Retinal pigment epithelial cell (primary cell): Measurements from ENCODE around the gene ZSCAN30.
A peak's percentile ranks its signal among the peaks of the same experiment; 100 is the strongest.
"Not testable (repeated sequence)": the region's sequence is repeated elsewhere in the genome, so short reads cannot be mapped to it uniquely, and the experiment has no call there.

Source experiments
- DNase-seq: peaks from one replicate; pipeline ENCODE4 v3.0.0-alpha.2; 2010; ENCODE audit warnings: low read depth
- H3K4me3 ChIP-seq: 2 replicates; pipeline ENCODE4 v1.5.1; 2011; ENCODE audit warnings: mild to moderate bottlenecking, low read length, control low read depth, moderate library complexity
- TF ChIP-seq, protein P1 (sequence below): conservative IDR thresholded peaks from 2 replicates; pipeline ENCODE4 v1.5.1; 2011; ENCODE audit warnings: low read depth, low read length, control low read depth, inconsistent platforms

ZSCAN30 gene

DNA sequence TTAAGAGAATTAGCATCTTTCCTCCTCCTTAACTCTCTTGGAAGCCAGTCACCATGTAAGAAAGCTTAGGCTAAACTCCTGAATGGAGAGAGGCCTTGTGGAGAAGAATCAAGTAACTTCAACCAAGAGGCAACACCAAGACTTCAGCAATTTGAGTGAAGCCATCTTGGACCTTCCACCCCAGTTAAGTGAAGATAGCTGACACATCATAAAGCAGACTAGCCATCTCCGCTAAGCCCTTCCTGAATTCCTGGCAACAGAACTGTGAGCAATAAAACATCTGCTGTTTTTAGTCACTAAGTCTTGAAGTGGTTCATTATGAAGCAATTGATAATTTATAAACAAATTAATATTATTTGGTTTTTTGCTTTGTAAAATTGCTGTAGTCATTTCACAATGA, 50.7 kb downstream of the ZSCAN30 start:
- TF ChIP-seq, protein P1, sequence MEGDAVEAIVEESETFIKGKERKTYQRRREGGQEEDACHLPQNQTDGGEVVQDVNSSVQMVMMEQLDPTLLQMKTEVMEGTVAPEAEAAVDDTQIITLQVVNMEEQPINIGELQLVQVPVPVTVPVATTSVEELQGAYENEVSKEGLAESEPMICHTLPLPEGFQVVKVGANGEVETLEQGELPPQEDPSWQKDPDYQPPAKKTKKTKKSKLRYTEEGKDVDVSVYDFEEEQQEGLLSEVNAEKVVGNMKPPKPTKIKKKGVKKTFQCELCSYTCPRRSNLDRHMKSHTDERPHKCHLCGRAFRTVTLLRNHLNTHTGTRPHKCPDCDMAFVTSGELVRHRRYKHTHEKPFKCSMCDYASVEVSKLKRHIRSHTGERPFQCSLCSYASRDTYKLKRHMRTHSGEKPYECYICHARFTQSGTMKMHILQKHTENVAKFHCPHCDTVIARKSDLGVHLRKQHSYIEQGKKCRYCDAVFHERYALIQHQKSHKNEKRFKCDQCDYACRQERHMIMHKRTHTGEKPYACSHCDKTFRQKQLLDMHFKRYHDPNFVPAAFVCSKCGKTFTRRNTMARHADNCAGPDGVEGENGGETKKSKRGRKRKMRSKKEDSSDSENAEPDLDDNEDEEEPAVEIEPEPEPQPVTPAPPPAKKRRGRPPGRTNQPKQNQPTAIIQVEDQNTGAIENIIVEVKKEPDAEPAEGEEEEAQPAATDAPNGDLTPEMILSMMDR, result no peak
- no peak for DNase-seq
- H3K4me3 ChIP-seq, result no peak overlapping the region

DNA sequence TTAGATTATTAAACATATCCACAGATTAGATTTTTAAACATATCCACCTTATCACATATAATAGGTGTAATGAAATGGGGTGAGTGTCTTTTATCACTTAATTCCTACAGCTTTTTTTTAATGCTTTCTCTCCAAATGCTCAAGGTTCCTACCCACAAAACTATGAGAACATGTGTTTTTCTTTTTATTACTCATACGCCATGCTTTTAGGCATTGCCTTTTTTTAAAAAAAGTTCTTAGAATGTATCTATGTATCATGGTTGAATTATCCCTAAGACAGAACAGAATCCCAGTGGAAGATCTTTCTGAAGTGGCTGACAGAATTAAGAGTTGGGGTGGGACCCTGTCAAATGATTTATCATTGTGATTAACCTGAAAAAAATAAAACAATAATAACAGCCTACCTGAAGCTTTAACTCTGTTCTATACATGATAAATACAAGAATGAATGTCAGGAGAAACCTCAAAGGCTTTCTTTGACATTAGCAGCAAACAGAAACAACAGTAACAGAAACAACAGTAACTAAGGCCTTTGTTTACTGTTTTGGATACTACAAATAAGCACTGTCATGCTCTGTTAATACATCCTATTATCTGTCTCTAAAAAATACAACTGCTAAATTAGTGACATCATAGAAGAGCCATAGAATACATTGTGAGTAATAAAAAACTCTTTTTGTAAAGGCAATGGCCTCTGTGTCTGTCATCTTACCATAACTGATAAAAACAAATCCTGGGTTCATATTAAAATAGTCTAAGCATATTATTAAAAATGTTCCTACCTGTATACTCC, 53.3 kb downstream of the ZSCAN30 start:
- no peak for DNase-seq
- H3K4me3 ChIP-seq, result no peak overlapping the region
- TF ChIP-seq, protein P1, result no peak

DNA sequence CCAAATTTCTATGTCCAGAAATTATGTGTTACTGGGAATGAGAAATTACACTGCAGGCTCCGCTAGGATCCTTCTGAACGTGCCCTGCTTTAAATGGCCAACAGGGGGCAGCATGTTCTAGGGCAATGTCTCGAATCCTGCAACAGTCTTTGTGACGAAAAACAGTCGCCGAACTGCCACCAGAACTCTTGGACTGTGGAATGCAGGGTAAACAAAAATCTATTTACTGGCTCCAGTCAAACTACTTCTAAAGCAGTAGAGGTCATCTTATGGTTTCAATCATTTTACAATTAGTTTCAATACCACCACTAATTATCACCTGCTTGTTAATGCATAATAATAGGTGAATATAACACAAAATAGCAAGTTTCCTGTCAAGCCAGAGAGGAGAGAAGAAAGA, 59.0 kb downstream of the ZSCAN30 start:
- TF ChIP-seq, protein P1, result peak; percentile 96
- peak; percentile 17 for DNase-seq
- peak overlapping the region; percentile 32 for H3K4me3 ChIP-seq

DNA sequence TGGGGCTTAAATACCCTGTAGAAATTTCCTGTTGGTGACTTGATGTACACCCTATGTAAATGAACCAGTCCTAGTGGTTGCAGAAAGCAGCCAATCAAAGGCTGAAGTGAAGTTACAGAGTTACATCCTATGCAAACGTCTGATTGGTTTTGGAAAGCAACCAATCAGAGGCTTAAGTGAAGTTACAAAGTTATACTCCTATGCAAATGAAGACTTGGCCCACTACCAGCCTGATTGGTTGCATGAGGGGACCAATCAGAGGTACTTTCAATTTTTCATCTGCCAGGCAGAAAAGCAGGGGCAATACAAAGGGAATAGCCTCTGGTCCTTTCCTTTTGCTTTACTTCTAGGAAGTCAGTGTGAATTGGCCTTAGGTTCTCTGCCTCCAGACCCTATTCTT, 62.8 kb downstream of the ZSCAN30 start:
- TF ChIP-seq, protein P1, result no peak
- no peak for DNase-seq
- no peak overlapping the region for H3K4me3 ChIP-seq

DNA sequence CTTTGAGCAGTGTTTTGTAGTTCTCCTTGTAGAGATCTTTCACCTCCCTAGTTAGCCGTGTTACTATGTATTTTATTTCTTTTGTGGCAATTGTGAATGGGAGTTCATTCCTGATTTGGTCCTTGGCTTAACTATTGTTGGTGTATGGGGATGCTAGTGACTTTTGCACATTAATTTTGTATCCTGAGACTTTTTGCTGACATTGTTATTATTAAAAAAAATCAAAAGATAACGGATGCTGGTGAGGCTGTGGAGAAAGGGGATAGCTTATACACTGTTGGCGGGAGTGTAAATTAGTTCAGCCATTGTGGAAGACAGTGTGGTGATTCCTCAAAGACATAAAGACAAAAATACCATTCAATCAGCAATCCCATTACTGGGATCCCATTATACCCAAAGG, 66.2 kb downstream of the ZSCAN30 start:
- no peak overlapping the region for H3K4me3 ChIP-seq
- DNase-seq, result no peak
- TF ChIP-seq, protein P1, result no peak

DNA sequence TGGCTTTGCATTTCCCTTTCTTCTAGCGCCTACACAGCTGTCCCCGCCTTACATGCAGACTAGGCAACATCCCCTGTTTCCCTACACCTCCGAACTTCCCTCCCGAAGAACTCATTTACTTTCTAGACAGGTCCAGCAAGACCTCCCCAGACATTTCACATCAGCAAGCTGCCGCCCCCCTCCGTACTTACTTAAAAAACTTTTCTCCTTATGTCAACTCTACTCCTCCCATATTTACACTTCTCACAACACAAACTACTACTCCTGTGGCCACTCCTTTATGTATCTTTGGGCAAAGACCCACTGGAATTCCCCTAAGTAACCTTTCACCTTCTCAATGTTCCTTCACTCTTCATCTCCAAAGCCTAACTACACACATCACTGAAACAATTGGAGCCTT, 69.6 kb downstream of the ZSCAN30 start:
- TF ChIP-seq, protein P1, result no peak
- no peak overlapping the region for H3K4me3 ChIP-seq
- no peak for DNase-seq

DNA sequence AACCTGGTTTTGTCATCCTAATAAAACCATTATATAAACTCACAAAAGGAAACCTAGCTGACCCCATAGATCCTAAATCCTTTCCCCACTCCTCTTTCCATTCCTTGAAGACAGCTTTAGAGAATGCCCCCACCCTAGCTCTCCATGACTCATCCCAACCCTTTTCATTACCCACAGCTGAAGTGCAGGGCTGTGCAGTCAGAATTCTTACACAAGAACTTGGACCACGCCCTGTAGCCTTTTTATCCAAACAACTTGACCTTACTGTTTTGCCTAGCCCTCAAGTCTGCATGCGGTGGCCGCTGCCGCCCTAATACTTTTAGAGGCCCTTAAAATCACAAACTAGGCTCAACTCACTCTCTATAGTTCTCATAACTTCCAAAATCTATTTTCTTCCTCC, 70.7 kb downstream of the ZSCAN30 start:
- DNase-seq, H3K4me3 ChIP-seq: not testable (repeated sequence)

DNA sequence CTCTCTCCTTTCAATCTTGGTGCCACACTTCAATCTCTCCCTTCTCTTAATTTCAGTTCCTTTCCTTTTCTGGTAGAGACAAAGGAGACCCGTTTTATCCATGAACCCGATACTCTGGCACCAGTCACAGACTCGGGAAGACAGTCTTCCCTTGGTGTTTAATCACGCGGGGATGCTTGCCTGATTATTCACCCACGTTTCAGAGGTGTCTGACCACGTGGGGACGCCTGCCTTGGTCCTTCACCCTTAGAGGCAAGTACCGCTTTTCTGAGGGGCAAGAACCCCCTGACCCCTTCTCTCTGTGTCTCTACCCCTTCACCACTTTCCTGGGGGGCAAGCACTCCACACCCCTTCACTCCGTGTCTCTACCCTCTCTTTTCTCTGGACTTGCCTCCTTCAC, 73.4 kb downstream of the ZSCAN30 start:
- H3K4me3 ChIP-seq, DNase-seq: not testable (repeated sequence)
